ENCODE data around the gene RPL7A.
"Not testable (repeated sequence)": the region's sequence is repeated elsewhere in the genome, so short reads cannot be mapped to it uniquely, and the experiment has no call there.

The RPL7A gene

DNA sequence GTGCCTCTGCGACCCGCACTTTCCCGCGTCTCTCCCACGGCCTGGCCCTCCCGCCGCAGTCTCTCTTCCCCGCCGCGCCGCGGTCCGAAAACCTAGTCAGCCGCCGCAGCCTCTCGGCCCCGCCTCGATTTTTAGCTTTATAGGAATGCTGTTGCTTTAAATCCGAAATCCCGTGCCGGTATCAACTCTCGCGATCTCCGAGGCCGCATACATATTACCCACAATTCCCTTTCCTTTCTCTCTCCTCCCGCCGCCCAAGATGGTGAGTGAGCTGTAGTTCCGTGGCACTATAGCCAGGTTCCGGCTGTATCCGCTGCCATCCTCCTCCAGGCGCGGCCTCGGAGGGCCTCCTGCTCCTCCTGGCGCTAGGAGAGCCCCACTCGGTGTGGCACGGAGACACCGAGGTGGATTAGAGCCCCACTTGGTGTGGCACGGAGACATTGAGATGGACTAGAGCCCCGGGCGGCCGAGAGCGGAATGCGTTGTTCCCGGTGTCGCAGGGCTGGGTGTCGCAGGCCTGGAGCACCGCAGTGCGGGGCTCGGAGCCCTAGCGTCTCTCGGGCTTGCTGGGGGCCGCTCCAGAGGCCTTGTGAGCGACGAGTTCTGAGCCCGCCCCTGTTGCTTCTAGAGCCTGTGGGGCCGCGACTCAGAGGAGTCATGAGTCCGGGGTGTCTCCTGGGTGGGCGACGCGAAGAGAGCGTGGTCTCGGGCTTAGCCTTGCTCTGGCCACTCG lies at the start of gene RPL7A, which contains the start of gene MED22:
TSS of gene RPL7A (plus strand) at position 234 of the 733 bp plus-strand sequence. CDS start at position 260, 26 bp downstream.
TSS of gene MED22 (minus strand) at position 147 of the 733 bp plus-strand sequence. CDS start 1,469 bp downstream, outside the sequence.
- Mint-ChIP-seq H3K9me3 (no peaks in the 10 kb centered on the region), H3K27ac (peak within 1 kb of the TSS; percentile 99), H3K36me3 (ENCODE audit: low read depth) (peaks cover 89% of the 10 kb centered on the region), H3K27me3 (no peaks in the 10 kb centered on the region), H3K4me3 (peak within 1 kb of the TSS; percentile 97), H3K4me1 (ENCODE audit: low read depth) (peaks cover 50% of the 10 kb centered on the region)

DNA sequence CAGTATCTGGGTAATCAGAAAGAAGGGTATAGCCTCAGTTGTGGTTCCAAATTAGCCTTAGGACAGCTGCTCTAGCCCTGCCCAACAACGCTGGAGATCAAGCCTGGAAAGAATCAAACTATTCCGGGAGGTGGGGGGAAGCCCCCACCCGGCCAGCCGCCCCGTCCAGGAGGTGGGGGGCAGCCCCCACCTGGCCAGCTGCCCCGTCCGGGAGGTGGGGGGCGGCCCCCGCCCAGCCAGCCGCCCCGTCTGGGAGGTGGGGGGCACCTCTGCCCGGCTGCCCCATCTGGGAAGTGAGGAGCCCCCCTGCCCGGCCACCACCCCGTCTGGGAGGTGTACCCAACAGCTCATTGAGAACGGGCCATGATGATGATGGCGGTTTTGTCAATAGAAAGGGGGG lies 48.0 kb upstream of the RPL7A start:
- not testable (repeated sequence) for H3K27ac Mint-ChIP-seq; H3K4me3 Mint-ChIP-seq; H3K4me1 Mint-ChIP-seq (ENCODE audit: low read depth); H3K9me3 Mint-ChIP-seq; H3K36me3 Mint-ChIP-seq (ENCODE audit: low read depth)
- peaks cover 16% of the 10 kb centered on the region for H3K27me3 Mint-ChIP-seq

DNA sequence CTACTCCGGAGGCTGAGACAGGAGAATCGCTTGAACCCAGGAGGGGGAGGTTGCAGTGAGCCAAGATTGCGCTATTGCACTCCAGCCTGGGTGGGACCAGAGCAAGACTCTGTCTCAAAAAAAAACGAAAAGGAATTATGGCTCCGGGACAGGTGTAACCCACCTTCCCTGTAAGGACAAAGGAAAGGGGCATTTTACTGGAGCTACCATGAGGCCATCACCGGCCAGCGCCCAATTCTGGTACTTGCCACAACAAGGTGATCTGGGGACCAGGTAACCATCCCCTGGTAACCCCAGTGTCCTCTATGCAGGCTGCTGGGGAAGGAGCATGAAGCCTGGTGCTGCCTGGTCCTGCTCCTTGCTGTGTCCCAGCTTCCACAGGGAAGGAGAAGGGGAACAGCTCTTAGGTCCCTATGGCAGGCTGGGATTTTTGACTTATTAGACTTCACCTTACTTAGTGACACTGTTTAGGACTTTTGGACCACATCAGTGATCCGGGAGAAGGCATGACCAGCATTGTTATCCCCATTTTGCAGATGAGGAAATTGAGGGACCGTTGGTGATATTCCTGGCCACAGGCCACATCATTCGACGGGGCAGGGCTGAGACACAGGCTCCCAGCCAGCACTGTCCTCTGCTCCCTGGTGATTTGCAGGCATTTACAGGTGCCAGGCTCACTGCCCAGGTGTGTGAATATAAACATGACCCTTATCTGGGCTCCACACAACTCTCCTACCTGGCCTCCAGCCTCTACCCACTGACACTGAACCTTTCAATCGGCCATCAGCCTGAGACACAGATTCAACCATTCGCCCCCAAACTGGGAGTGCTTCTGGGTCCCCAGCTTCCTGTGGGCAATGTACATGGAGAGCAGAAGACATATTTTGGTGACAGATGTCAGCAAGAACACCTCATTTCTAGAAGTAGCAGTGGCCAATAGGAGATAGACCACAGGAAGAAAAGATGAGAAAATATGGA lies 46.5 kb upstream of the RPL7A start:
- no peaks in the 10 kb centered on the region for H3K9me3 Mint-ChIP-seq
- no peaks in the 10 kb centered on the region for H3K36me3 Mint-ChIP-seq (ENCODE audit: low read depth)
- H3K27ac Mint-ChIP-seq, result no peak overlapping the region
- H3K4me1 Mint-ChIP-seq (ENCODE audit: low read depth), result no peaks in the 10 kb centered on the region
- H3K27me3 Mint-ChIP-seq, result peaks cover 11% of the 10 kb centered on the region
- no peak overlapping the region for H3K4me3 Mint-ChIP-seq

DNA sequence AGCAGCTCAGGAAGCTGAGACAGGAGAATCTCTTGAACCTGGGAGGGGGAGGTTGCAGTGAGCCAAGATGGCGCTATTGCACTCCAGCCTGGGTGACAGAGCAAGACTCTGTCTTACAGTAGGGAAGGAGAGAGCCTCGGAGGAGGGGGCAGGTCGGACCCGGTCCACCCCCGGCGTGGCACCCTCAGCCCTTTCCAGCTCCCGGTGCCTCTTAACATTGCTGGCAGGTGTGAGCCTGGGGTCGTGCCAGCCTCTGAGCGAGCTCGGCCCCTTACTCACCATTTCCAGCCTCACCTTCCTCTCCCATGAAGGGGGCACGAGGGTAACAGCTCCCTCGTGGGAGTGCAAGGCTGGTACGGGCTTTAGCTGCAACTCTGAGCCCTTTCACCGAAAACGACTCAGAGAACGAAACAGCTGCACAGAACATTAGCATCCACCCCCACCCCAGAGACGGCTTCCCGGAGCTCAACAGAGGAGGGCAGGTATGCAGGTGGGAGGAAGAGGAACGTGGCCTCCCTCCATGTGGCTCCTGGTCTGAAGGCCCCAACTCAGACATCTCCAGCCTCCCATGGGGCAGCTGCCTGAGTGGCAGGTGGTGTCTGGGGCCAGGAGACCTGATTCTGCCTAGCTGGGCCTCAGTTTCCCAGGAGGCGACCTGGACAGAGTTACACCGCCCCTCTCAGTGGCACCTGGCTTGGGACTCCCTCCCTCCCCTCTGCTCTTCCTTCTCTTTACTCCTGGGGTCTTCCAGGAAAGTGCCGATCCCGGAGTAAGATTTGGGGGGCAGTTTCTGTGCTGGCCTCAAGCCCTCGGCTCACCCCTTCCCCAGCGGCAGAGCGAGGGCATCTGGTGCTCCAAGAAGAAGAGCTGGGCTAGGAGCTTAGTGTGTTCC lies 44.5 kb upstream of the RPL7A start:
- Mint-ChIP-seq H3K27ac (no peak overlapping the region), H3K4me3 (no peak overlapping the region), H3K4me1 (ENCODE audit: low read depth) (no peaks in the 10 kb centered on the region), H3K9me3 (no peaks in the 10 kb centered on the region), H3K27me3 (peaks cover 9% of the 10 kb centered on the region), H3K36me3 (ENCODE audit: low read depth) (no peaks in the 10 kb centered on the region)

DNA sequence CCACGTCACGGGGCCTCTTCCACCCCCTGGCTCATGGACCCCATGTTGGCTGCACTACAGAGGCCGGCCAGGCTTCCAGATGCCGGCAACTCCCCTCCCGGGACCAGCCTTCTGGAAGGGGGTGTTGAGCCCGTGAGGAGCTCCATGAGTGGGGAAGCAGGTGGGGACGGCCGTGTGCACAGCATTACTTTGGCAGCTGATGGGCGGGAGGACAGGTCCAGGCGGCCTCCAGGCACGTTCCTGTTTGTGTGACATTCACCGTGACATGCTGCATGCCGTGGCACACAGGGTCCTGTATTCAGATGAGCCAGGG lies 43.9 kb upstream of the RPL7A start:
- Mint-ChIP-seq H3K27me3 (peaks cover 13% of the 10 kb centered on the region), H3K4me1 (ENCODE audit: low read depth) (no peaks in the 10 kb centered on the region), H3K27ac (no peak overlapping the region), H3K36me3 (ENCODE audit: low read depth) (no peaks in the 10 kb centered on the region), H3K4me3 (no peak overlapping the region), H3K9me3 (no peaks in the 10 kb centered on the region)

DNA sequence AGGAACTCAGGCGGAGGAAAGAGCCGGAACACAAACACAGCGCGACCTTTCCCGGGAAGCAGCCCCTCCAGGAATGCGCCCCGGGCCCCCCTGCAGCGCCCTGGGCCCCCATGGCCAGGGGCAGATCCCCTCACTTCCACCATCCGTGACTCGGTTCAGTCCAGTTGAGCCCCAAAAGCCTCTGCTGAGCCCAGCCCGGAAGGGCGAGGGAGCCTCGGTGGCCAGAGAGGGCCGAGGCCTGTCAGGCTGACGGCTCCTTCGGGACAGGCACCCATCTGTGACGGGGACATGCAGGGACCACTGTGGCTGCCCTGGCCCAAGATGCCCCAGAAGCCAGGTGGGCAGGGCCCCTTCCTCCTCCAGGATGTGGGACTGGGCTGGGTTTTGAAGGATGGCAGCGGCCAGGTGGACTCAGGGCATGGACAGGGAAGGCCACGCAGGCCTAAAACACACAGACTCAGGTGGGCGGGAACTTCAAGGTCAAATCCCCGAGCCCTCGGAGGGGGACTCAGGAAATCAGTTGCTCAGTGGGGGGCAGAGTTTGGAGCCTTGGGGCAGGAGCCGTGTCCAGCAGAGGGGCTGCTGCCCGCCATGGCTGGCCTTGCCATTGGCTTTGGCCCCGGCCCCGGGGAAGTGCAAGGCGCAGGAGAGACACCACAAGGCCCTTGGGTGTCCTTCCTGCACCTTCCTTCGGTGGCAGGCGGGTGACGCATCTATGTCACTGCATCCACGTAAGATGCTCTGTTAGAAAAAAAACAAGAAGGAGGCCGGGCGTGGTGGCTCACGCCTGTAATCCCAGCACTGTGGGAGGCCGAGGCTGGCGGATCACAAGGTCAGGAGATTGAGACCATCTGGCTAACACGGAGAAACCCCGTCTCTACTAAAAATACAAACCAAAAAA lies 43.3 kb upstream of the RPL7A start:
- Mint-ChIP-seq H3K4me1 (ENCODE audit: low read depth) (no peaks in the 10 kb centered on the region), H3K36me3 (ENCODE audit: low read depth) (no peaks in the 10 kb centered on the region), H3K27ac (no peak overlapping the region), H3K4me3 (no peak overlapping the region), H3K9me3 (no peaks in the 10 kb centered on the region), H3K27me3 (peaks cover 15% of the 10 kb centered on the region)

DNA sequence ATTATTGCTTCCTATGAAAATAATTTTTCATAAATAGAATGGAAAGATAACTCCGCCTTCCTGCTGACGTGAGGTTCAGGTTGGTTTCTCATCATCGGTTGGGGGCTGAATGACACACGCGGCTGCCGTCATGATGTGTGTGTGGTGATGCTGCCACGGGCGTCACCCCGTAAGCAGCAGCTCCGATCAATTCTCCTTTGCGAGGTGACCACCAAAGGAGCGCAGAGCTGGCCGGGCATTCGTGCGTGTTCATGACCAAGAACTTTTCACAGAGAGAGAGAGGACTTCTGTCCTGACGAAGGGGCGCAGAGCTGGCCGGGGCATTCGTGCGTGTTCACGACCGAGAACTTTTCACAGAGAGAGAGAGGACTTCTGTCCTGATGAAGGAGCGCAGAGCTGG lies 42.3 kb upstream of the RPL7A start:
- H3K27me3 Mint-ChIP-seq, result peaks cover 15% of the 10 kb centered on the region
- H3K4me1 Mint-ChIP-seq (ENCODE audit: low read depth), result no peaks in the 10 kb centered on the region
- H3K27ac Mint-ChIP-seq, result no peak overlapping the region
- H3K36me3 Mint-ChIP-seq (ENCODE audit: low read depth), result no peaks in the 10 kb centered on the region
- H3K9me3 Mint-ChIP-seq, result no peaks in the 10 kb centered on the region
- H3K4me3 Mint-ChIP-seq, result no peak overlapping the region

DNA sequence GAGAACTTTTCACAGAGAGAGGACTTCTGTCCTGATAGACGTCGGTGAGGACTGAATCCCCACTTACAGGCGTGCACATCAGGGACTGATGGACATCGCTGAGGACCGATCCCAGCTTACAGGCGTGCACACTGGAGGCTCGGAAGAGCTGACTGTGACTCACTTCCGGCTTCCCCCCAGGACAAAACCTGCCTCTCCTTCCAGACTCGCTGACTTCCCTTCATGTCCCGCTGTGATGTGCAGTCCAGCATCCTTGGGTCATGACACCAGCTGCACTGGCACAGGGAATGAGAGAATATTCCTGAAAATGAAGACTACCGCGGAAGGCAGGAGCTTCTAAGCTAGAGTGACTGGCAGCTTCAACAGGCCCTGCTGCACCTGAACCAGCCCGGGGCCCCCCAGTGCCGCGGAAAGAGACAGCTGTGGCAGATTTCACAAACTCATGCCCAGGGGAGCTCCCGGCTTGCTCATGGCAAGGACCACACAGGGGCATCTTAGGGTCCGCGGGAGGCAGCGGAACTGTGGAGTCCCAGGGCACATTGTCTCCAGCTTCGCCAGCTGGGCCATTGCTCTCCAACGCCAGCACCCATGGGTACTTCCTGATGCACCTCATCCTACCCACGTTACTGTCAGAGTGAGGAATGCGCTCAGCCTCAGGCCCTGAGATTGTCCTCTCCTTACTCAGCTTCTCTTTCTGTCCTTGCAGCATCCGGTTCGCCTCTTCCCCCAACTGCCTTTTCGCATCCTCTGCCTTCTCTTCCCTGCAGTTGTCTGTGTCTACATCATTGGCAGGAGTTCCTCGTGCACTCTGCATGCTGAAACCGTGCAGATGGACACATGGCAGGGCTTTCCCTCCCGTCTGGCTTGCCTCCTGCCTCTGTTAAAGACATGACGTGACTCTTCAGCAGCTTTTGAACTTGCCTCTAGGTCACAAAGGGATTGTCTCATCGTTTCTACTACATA lies 41.5 kb upstream of the RPL7A start:
- H3K36me3 Mint-ChIP-seq (ENCODE audit: low read depth), result no peaks in the 10 kb centered on the region
- H3K4me1 Mint-ChIP-seq (ENCODE audit: low read depth), result no peaks in the 10 kb centered on the region
- H3K27me3 Mint-ChIP-seq, result peaks cover 15% of the 10 kb centered on the region
- no peaks in the 10 kb centered on the region for H3K9me3 Mint-ChIP-seq
- no peak overlapping the region for H3K4me3 Mint-ChIP-seq
- no peak overlapping the region for H3K27ac Mint-ChIP-seq

DNA sequence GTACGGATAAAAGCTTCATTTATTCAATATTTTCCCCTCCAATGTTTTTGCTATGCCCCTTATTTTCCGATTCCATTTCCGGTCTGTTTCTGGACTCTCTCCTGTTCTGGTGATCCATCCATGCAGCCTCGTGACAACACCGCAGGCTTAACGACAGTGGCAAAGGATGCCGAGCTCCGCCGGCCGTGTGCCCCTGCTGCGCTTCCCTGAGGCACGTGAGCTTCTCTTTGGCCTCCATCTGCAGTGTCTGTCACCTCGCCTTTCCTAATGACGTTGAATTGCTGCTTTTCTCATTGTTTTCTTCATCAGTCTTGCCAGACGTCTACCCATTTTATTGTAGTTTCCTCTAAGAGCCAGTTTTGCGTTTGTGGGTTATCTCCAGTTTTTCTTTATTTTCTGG lies 40.7 kb upstream of the RPL7A start:
- Mint-ChIP-seq H3K27ac (no peak overlapping the region), H3K27me3 (peaks cover 15% of the 10 kb centered on the region), H3K4me3 (no peak overlapping the region), H3K4me1 (ENCODE audit: low read depth) (no peaks in the 10 kb centered on the region), H3K36me3 (ENCODE audit: low read depth) (no peaks in the 10 kb centered on the region), H3K9me3 (no peaks in the 10 kb centered on the region)

DNA sequence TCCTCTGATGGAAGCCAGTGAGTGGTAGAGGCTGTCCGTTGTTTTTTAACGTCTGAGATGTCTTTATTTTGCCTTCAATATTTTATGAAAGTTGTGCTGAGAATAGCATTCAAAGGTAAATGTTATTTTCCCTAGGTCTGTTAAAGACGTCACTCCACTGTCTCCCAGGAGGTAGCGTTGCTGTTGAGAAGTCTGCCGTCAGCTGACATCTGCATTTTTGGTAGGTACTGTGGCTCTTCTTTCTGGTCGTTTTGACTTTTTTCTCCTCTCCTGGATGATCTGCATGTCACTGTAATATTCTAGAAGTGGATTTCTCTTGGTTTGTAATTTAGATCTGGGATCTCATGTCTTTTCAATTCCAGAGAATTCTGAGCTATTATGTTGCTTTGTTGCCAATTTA lies 38.4 kb upstream of the RPL7A start:
- Mint-ChIP-seq H3K27ac (no peak overlapping the region), H3K9me3 (no peaks in the 10 kb centered on the region), H3K4me1 (ENCODE audit: low read depth) (no peaks in the 10 kb centered on the region), H3K4me3 (no peak overlapping the region), H3K36me3 (ENCODE audit: low read depth) (no peaks in the 10 kb centered on the region), H3K27me3 (peaks cover 15% of the 10 kb centered on the region)

DNA sequence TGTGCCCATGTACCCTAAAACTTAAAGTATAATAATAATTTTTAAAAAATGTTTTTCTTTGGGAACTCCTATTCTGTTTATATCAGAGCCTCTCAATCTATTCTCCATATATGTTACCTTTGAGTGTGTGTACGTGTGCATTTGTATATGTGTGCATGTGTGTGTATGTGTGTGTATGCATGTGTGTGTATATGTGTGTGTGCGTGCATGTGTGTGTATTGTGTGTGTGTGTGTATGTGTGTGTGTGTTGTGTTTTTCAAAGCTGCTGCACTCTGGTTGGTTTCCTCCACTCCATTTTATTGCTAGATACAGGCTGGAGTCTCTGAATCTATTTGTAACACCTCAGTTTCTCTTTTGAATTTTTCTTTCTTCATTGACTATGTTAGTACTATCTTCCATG lies 32.0 kb upstream of the RPL7A start:
- H3K4me1 Mint-ChIP-seq (ENCODE audit: low read depth), result no peaks in the 10 kb centered on the region
- no peaks in the 10 kb centered on the region for H3K36me3 Mint-ChIP-seq (ENCODE audit: low read depth)
- no peak overlapping the region for H3K4me3 Mint-ChIP-seq
- H3K27me3 Mint-ChIP-seq, result no peaks in the 10 kb centered on the region
- H3K9me3 Mint-ChIP-seq, result no peaks in the 10 kb centered on the region
- H3K27ac Mint-ChIP-seq, result no peak overlapping the region

DNA sequence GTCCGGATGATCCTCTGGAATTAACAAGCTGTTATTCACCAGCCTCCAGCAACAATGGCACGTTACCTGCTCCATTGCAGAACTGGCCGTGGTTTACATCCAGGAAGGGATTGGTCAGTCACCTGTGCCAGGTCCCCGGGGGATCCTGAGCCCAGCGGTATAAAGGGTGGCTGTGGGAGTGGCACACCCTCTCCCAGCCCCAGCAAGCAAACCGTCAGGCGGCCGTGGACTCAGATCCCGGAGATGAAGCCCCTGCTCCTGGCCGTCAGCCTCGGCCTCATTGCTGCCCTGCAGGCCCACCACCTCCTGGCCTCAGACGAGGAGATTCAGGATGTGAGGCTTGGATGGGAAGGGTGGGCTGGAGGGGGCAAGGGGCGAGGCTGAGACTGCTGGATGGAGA lies 30.5 kb upstream of the RPL7A start:
- not testable (repeated sequence) for H3K27ac Mint-ChIP-seq; H3K4me3 Mint-ChIP-seq; H3K27me3 Mint-ChIP-seq; H3K9me3 Mint-ChIP-seq; H3K36me3 Mint-ChIP-seq (ENCODE audit: low read depth); H3K4me1 Mint-ChIP-seq (ENCODE audit: low read depth)

DNA sequence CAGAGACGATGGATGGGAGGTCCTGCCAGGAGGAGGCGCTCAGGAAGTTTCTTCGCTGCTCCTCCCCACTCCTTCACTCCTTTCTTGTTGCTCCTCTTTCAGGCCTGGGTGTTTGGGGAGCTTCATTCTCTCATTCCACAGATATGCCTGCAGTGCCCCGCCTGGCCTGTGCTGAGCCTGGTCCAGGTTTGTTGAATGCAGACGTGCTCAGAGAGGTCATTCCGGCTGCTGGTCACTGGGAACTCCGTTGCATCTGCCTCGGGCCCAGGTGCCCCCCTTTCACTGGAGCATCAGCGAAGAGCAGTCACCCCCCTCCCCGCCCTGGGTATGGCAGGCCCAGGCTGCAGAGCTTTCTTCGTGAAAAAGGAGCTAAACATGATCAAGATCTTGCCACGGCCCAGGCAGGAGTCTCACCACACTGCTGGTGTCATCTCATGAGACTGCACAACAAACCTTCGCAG lies 27.6 kb upstream of the RPL7A start:
- Mint-ChIP-seq H3K27ac (no peak overlapping the region), H3K36me3 (ENCODE audit: low read depth) (no peaks in the 10 kb centered on the region), H3K4me3 (no peak overlapping the region), H3K4me1 (ENCODE audit: low read depth) (no peaks in the 10 kb centered on the region), H3K27me3 (no peaks in the 10 kb centered on the region), H3K9me3 (no peaks in the 10 kb centered on the region)
